HG02885 (cell line): ENCODE results near the gene ZNHIT1.

Experiments
- ATAC-seq: cut with Tn5 transposase; IDR thresholded peaks from one replicate; pipeline ENCODE4 v1.9.1; 2021; ENCODE audit warnings: mild to moderate bottlenecking; ENCODE audit not compliant: unreplicated experiment, poor library complexity

The ZNHIT1 gene

DNA sequence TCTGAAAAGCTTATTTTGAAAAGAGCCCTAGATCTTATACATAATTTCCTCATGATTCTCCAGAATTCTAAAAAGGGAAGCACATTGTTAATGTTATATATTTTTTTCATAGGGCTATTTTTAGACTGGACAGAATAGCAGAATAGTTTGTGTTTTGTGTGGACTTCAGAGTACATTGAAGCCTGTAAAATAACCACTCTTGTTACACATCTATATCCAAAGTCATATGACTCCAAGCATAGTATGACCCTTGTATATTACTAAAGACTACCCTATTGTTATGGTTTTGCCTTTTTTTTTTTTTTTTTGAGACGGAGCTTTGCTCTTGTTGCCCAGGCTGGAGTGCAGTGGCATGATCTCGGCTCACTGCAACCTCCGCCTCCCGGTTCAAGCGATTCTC, 53.1 kb downstream of the ZNHIT1 start:
- ATAC-seq = no peak

DNA sequence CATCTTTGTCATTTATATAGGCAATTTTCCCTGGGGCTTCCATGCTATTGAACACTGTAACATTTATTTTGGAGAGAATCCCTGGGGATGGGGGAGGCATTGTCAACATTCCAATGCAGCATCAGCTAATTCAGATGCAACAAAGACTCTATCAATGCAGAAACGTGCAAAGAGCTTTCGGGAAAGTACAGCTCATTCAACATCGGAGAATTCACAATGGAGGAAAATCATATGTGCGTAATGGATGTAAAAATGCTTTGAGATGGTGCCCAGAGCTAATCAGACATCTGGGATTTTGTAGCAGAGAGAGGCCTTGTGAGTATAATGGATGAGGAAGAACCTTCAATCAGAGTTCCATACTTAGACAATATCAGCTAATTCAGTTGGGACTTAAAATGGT, 55.2 kb downstream of the ZNHIT1 start:
- no peak for ATAC-seq
